NCI-H2029 treated with DMSO at 0.1 percent for 48 hours (cell line): ENCODE results near the gene SOD2.
"Not testable (repeated sequence)": the region's sequence is repeated elsewhere in the genome, so short reads cannot be mapped to it uniquely, and the experiment has no call there.

Experiments used
- DNase-seq: peaks from one replicate; lab custom pipeline; 2025; lab: John Stamatoyannopoulos, UW

Gene SOD2

GRCh38 chr6:159716247-159717096, 23.4 kb upstream of the SOD2 start:
- no peak for DNase-seq

GRCh38 chr6:159715605-159716004, 22.6 kb upstream of the SOD2 start:
- no peak for DNase-seq

- DNase-seq, result no peak
Measured at GRCh38 chr6:159715166-159715565, 22.1 kb upstream of the SOD2 start.

GRCh38 chr6:159714404-159714803, 21.4 kb upstream of the SOD2 start:
- DNase-seq, result no peak

- DNase-seq, result no peak
Measured at GRCh38 chr6:159713984-159714383, 20.9 kb upstream of the SOD2 start.

- not testable (repeated sequence) for DNase-seq
Measured at GRCh38 chr6:159712389-159712788, 19.3 kb upstream of the SOD2 start.

- not testable (repeated sequence) for DNase-seq
Measured at GRCh38 chr6:159710603-159711002, 17.6 kb upstream of the SOD2 start.

- DNase-seq, result no peak
Measured at GRCh38 chr6:159701413-159701999, 8.5 kb upstream of the SOD2 start.

- no peak for DNase-seq
Measured at GRCh38 chr6:159700970-159701369, 7.9 kb upstream of the SOD2 start.

- no peak for DNase-seq
Measured at GRCh38 chr6:159695984-159696383, 2.9 kb upstream of the SOD2 start.

- DNase-seq, result peak; percentile 66
Measured at GRCh38 chr6:159693894-159694545, 979 bp upstream of the SOD2 start.

- peak; percentile 25 for DNase-seq
Measured at GRCh38 chr6:159692303-159693127, 526 bp downstream of the SOD2 start.

- DNase-seq, result no peak
Measured at GRCh38 chr6:159691963-159692287, 1.1 kb downstream of the SOD2 start.

- DNase-seq, result peak; percentile 11
Measured at GRCh38 chr6:159691133-159691962, 1.7 kb downstream of the SOD2 start.

- not testable (repeated sequence) for DNase-seq
Measured at GRCh38 chr6:159690135-159690534, 2.9 kb downstream of the SOD2 start.

- no peak for DNase-seq
Measured at GRCh38 chr6:159689001-159689400, 4.0 kb downstream of the SOD2 start.

GRCh38 chr6:159688266-159688905, 4.7 kb downstream of the SOD2 start:
- DNase-seq, result no peak

- no peak for DNase-seq
Measured at GRCh38 chr6:159687341-159687740, 5.7 kb downstream of the SOD2 start.

- DNase-seq, result no peak
Measured at GRCh38 chr6:159686703-159687102, 6.3 kb downstream of the SOD2 start.

GRCh38 chr6:159686040-159686439, 7.0 kb downstream of the SOD2 start:
- DNase-seq, result no peak

GRCh38 chr6:159684013-159684304, 9.1 kb downstream of the SOD2 start:
- no peak for DNase-seq
